GM23338 (cell line): ENCODE results near the gene PHACTR2. TPM values are rescaled to one million over a fixed set of nuclear protein-coding genes. Genes with fewer than 3 reads are reported as not detected.

Source experiments
- polyA plus RNA-seq: library from polyadenylated mRNA; unstranded; fragments of >200 nt; fragmentation: Nextera tagmentation; extraction: Ambion mirVana; gene quantifications from 2 replicates; pipeline ENCODE4 v1.2.1, GENCODE V29; 2016
- small RNA-seq: library from RNA; depleted of rRNA; stranded (forward); fragments of <200 nt; gene quantifications from one replicate; pipeline ENCODE3, GENCODE V24; 2014; ENCODE audit warnings: low replicate concordance
- total RNA-seq: library from RNA; depleted of rRNA; stranded (reverse); fragments of >200 nt; shearing (Covaris generic); gene quantifications from 2 replicates; pipeline ENCODE4 v1.2.3, GENCODE V29; 2014; rRNA removed

Gene PHACTR2
- total and polyA plus RNA-seq, 2 experiments from 2014 or later = 67.7 to 105 TPM

Small RNAs within 50 kb of the gene (small RNA-seq; reads per million reads assigned to genes)
- gene ZC2HC1B = not detected

Other genes starting within 250 kb of the PHACTR2 start
- 10.8 and 13.7 TPM in 2 replicates for gene ADAT2, start 227.3 kb upstream of the PHACTR2 start, total RNA-seq
- gene ADAT2, start 227.3 kb upstream of the PHACTR2 start, polyA plus RNA-seq = 6.9 and 7.4 TPM in 2 replicates
- 13.8 and 16.4 TPM in 2 replicates for gene PEX3, start 227.2 kb upstream of the PHACTR2 start, total RNA-seq
- 19.4 and 22.7 TPM in 2 replicates for gene PEX3, start 227.2 kb upstream of the PHACTR2 start, polyA plus RNA-seq
- 33.4 and 43.1 TPM in 2 replicates for gene FUCA2, start 166.2 kb upstream of the PHACTR2 start, total RNA-seq
- 30.0 and 31.8 TPM in 2 replicates for gene FUCA2, start 166.2 kb upstream of the PHACTR2 start, polyA plus RNA-seq
- gene LTV1, start 165.4 kb downstream of the PHACTR2 start, total RNA-seq = 33.7 and 36.5 TPM in 2 replicates
- 56.2 and 72.4 TPM in 2 replicates for gene LTV1, start 165.4 kb downstream of the PHACTR2 start, polyA plus RNA-seq
- not detected in 2 replicates for gene ZC2HC1B, start 186.5 kb downstream of the PHACTR2 start, total RNA-seq
- not detected in 2 replicates for gene ZC2HC1B, start 186.5 kb downstream of the PHACTR2 start, polyA plus RNA-seq